Dermis microvascular lymphatic vessel endothelial cell (primary cell): Measurements from ENCODE around the gene IKZF2. TPM values are rescaled to one million over a fixed set of nuclear protein-coding genes. Genes with fewer than 3 reads are reported as not detected.

ENCODE experiments used
- DNase-seq, 2 donors: peaks; one replicate each; pipeline versions ENCODE4 v3.0.0 to v3.0.0-alpha.2; 2010; ENCODE audit warnings: low read depth in 2 of 2
- total RNA-seq: library from RNA; depleted of rRNA; stranded (reverse); fragments of >200 nt; gene quantifications from 2 replicates; pipeline ENCODE4 v1.2.1, GENCODE V29; 2014

Gene IKZF2
- total RNA-seq, 1 donor from 2014 or later, result 0.51 TPM

DNA sequence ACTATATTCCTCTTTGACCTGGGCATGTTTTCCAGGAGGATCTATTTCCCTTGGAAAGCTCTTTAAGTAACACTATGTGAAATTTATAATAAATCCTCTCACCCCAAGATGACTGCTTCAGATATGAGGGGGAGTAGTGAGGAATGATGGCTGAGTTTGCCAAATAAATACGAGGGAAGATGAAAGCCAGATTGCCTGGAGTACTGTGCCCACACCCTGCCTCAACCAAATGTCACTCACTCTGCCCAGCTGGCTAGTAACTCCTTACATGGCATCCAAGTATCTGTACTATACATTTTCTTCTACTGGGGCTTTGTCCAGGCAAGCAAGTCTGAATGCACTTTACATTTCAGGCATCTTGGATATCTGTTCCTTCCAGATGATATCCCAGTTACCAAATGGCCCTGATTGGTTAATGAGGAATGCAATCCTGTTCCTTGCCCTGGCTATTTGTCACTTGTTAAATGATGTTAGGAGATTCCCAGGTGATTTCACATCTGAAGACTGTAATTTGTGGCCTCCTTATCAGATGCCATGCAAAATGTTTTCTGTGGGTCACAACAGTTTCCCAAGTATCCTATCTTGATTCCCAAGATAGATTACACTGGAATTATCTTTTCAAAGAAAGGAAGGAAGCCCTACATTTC lies 191.8 kb downstream of the IKZF2 start:
- DNase-seq, result no peak

DNA sequence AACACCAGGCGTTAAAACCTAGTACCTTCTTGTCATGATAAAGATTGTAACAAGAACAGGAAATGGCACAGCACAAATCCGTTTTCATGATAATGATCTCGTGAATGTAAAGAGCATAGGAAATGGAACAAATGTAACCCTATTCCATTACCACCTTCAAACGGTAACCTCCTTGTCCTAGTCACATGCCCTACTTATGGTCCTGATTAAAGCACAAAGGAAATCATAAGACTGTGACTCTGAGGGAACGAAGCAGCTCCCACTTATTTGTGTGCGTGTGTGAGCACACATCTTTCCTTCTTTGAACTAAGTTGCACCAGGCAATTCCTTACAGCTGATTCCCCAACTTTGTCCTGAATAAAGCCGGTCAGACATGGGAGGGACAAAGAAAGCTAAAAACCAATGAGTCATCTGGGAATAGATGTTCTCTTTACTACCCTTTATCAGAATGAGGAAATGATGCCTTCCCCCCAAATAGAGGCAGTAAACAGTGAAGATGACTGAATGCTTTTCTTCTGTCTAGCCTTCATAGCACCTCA lies 192.6 kb downstream of the IKZF2 start:
- no peak for DNase-seq

- no peak for DNase-seq
Observed at GRCh38 chr2:212958133-212958532, 193.3 kb downstream of the IKZF2 start.

DNA sequence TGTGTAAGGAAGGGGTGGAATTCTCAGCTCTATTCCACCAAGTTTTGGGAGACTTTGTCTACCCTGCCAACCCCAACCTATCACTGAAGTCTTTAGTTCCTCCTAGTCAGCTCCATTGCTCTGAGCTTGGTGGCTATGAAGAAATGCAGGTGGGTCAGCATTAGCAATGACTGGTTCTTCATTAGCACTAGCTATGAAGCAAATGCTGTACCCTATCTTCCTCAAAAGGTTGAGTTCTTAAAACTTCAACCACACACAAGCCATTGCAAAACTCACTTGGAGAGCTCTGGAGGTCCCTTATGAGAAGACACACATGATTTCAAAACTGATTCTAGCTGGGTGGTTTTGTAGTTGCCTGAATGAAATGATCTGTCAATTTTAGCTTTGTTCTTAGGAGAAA lies 193.8 kb downstream of the IKZF2 start:
- no peak for DNase-seq

DNA sequence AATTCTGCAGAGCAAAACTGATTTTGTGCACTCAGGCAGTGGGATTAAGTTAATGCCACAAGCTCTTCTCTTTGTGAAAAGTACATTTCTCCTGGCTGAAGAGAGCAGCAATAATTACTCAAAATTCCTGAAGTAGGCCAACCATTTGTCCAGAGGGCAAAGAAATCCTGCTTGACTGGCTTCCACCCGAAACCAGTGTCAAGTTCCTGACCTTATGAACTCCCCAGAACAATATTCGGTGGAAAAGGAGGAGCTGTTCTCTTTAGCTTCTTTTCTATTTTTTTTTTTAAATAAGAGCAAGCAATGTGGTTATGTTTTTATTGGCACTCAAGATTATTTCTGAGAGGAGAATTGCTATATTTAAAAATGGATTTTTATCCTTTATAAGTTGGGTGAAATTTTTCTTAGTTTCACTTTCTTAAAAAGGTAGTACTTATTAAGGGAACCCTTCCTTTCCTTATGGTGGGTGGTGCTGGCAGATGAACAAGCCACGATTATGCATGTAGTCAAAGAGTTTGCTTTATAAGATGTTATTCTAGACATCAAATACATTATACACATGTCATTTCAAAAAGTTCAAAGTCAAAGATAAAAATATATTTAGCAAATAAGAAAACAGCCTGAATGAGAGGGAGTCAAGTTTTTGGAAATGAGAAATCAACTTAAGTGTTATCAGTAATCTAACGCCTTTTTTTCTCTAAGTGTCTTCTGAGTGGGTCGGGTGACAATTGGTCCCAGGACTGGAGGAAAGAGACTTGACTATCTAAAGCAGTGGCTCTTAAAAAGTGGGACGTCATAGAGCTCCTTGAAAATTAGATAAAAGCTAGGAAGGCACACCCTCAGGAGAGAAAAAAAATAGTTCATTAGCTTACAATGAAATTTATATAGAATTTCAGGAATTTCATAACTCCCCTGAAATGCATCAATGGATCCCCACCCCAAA lies 194.5 kb downstream of the IKZF2 start:
- DNase-seq, result no peak

DNA sequence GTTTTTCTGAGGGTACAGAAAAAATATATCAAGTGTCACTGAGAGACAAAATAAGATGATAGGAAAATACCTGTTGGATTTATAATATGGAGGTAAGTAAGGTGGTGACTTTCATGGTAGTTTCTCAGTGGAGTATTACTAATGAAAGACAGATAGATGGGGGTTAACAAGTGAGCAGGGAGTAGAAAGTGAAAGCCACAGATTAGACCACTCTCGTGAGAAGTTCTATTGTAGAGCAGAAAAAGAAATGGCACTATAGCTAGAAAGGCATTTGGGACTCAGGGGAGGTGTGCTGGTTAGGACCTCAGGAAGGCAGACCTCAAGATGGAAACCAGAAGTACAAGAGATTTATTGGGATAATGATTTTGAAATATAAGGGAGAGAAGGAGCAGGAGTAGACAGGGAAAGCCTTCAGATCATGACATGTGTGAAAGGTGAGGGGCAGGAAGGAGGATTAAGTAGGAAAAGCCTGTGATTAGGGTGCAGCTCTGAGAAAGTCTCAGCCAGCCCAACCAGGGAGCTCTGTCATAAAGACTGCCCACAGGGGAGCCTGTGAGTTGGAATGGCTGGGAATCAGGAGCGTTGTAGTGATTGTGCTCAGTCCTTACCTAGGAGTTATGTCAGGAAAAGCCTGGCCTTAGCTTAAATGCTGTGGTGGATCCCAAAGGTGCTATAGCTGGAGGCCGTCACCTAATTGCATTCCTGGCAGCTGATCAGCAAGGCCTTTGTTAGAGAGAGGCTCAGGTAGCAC lies 198.1 kb downstream of the IKZF2 start:
- no peak for DNase-seq

DNA sequence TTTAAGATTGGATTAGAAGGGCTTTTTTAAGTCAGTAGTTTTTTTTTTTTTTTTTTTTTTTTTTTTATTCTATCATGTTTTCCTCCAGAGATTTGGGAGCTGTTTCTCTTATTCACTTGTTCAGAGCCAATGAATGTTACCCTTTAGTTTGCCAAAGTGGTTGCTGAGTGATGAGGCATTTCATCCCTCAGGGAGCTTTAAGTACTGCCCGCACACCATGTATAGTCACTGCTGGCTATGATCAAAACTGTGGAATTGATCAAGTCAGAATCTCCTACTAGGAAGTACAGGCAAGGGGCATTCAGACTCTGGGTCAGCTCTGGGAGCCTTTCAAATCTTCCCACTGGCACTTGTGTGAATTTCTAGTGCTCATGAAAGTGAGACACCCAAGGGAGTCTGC lies 201.6 kb downstream of the IKZF2 start:
- no peak for DNase-seq

Other genes with a start within 250 kb of the IKZF2 start
- gene SPAG16, start 132.9 kb upstream of the IKZF2 start, total RNA-seq, result 8.1 and 11.0 TPM in 2 replicates